CD14-positive monocyte (primary cell): ENCODE measurements around the gene RBMS3. TPM values are rescaled to one million over a fixed set of nuclear protein-coding genes. Genes with fewer than 3 reads are reported as not detected.

ENCODE experiments used
- DNase-seq, 3 donors: peaks; one replicate each; pipeline ENCODE4 v3.0.0-alpha.2; 2011 to 2022
- H2AFZ ChIP-seq: 2 replicates; pipeline ENCODE4 v1.6.0; 2012; ENCODE audit warnings: mild to moderate bottlenecking, low read depth, low read length, inconsistent platforms; ENCODE audit not compliant: insufficient read depth, poor library complexity, severe bottlenecking
- H3K27ac ChIP-seq, 2 donors: 1 replicate in 1 of 2; 2 replicates in 1 of 2; pipeline ENCODE4 v1.5.1; 2012 to 2013; ENCODE audit warnings: low read length in 2 of 2, control low read depth in 1 of 2, inconsistent platforms in 1 of 2, low read depth in 1 of 2, mild to moderate bottlenecking in 1 of 2
- H3K27me3 ChIP-seq, 2 donors: one replicate each; pipeline versions ENCODE4 v1.6.0 to v1.6.1; 2011 to 2013; ENCODE audit warnings: low read length in 2 of 2; ENCODE audit not compliant: control insufficient read depth in 2 of 2, insufficient read depth in 2 of 2
- H3K36me3 ChIP-seq, 2 donors: replicated peaks in 1 of 2; 1 replicate in 1 of 2; 2 replicates in 1 of 2; pipeline versions ENCODE4 v1.5.1 to v1.6.1; 2012 to 2013; ENCODE audit warnings: low read length in 2 of 2, control low read depth in 1 of 2, inconsistent platforms in 1 of 2, mild to moderate bottlenecking in 1 of 2; ENCODE audit not compliant: insufficient read depth in 2 of 2, control insufficient read depth in 1 of 2
- H3K4me1 ChIP-seq, 2 donors: 1 replicate in 1 of 2; 2 replicates in 1 of 2; pipeline versions ENCODE4 v1.5.1 to v1.6.1; 2012 to 2013; ENCODE audit warnings: low read length in 2 of 2, control low read depth in 1 of 2, inconsistent platforms in 1 of 2, mild to moderate bottlenecking in 1 of 2, moderate library complexity in 1 of 2; ENCODE audit not compliant: insufficient read depth in 2 of 2, control insufficient read depth in 1 of 2
- H3K4me2 ChIP-seq: replicated peaks from 2 replicates; pipeline ENCODE3; 2012; ENCODE audit warnings: low read length, moderate library complexity, mild to moderate bottlenecking; ENCODE audit not compliant: poor library complexity, severe bottlenecking; ENCODE audit errors: extremely low read depth
- H3K4me3 ChIP-seq, 3 experiments: fragments of 200-600 bp in 1 of 3; sonication (generic) in 1 of 3; replicated peaks in 1 of 3; 1 replicate in 2 of 3; 2 replicates in 1 of 3; pipeline ENCODE4 v1.5.1; 2011 to 2013; ENCODE audit warnings: low read length in 3 of 3, mild to moderate bottlenecking in 3 of 3, control low read depth in 2 of 3, low read depth in 2 of 3, inconsistent platforms in 1 of 3, moderate library complexity in 1 of 3
- H3K79me2 ChIP-seq: 2 replicates; pipeline ENCODE4 v1.6.0; 2012; ENCODE audit warnings: mild to moderate bottlenecking, control low read depth, inconsistent platforms, low read length, moderate library complexity; ENCODE audit not compliant: insufficient read depth
- H3K9ac ChIP-seq: 2 replicates; pipeline ENCODE4 v1.6.0; 2017; ENCODE audit warnings: low read length, mild to moderate bottlenecking; ENCODE audit not compliant: insufficient read depth, poor library complexity, severe bottlenecking
- H3K9me3 ChIP-seq, 2 donors: replicated peaks in 1 of 2; 1 replicate in 1 of 2; 2 replicates in 1 of 2; pipeline versions ENCODE4 v1.5.1 to v1.6.1; 2012 to 2013; ENCODE audit warnings: low read length in 2 of 2, control low read depth in 1 of 2; ENCODE audit not compliant: control insufficient read depth in 1 of 2, insufficient read depth in 1 of 2
- H4K20me1 ChIP-seq: 2 replicates; pipeline ENCODE4 v1.6.0; 2012; ENCODE audit warnings: mild to moderate bottlenecking, low read length, control low read depth, moderate library complexity; ENCODE audit not compliant: insufficient read depth
- H3K27ac Mint-ChIP-seq, 7 donors: one replicate each; pipeline ENCODE4 v1.8.0; 2020; ENCODE audit warnings: mild to moderate bottlenecking in 7 of 7, mixed read lengths in 7 of 7, moderate library complexity in 6 of 7, inconsistent platforms in 2 of 7
- H3K27me3 Mint-ChIP-seq, 3 donors: one replicate each; pipeline ENCODE4 v1.8.0; 2021 to 2022; ENCODE audit warnings: low read depth in 3 of 3, mild to moderate bottlenecking in 3 of 3, mixed read lengths in 3 of 3, moderate library complexity in 3 of 3, inconsistent platforms in 1 of 3
- H3K36me3 Mint-ChIP-seq, 2 donors: one replicate each; pipeline ENCODE4 v1.8.0; 2020; ENCODE audit warnings: mixed read lengths in 2 of 2, inconsistent platforms in 1 of 2, mild to moderate bottlenecking in 1 of 2
- H3K4me1 Mint-ChIP-seq: one replicate; pipeline ENCODE4 v1.8.0; 2020; ENCODE audit warnings: mild to moderate bottlenecking, mixed read lengths
- H3K4me3 Mint-ChIP-seq, 2 donors: one replicate each; pipeline ENCODE4 v1.8.0; 2020; ENCODE audit warnings: mild to moderate bottlenecking in 2 of 2, mixed read lengths in 2 of 2, moderate library complexity in 1 of 2
- H3K9me3 Mint-ChIP-seq, 7 donors: one replicate each; pipeline ENCODE4 v1.8.0; 2020 to 2022; ENCODE audit warnings: mixed read lengths in 7 of 7, mild to moderate bottlenecking in 6 of 7, moderate library complexity in 6 of 7, inconsistent platforms in 2 of 7
- WGBS: methylation state at CpG from one replicate; pipeline ENCODE4 v1.1.5; 2013; ENCODE audit warnings: missing lambda C conversion rate; ENCODE audit not compliant: insufficient coverage; 5-methylcytosine and 5-hydroxymethylcytosine counted together
- intact Hi-C, 2 donors: fragments of 100-400 bp; cut with micrococcal nuclease; formaldehyde crosslinking; loops; one replicate each; pipeline versions ENCODE4 v1.15.0 to v1.15.1; 2023
- polyA plus RNA-seq, 3 donors: library from polyadenylated mRNA; depleted of rRNA in 1 of 3; unstranded in 2 of 3; stranded (reverse) in 1 of 3; fragments of 300-500 nt in 2 of 3; fragments of >200 nt in 1 of 3; fragmentation: Illumina TruSeq in 2 of 3; gene quantifications; 1 replicate in 2 of 3; 2 replicates in 1 of 3; pipeline ENCODE4 v1.2.3, GENCODE V29; 2012 to 2021
- TF ChIP-seq, protein P1 (sequence below): fragments of 200-600 bp; IDR thresholded peaks from one replicate; pipeline ENCODE4 v1.8.0; 2022; ENCODE audit warnings: antibody characterized with exemption, mild to moderate bottlenecking

The RBMS3 gene
- polyA plus RNA-seq, 3 donors: not detected

DNA sequence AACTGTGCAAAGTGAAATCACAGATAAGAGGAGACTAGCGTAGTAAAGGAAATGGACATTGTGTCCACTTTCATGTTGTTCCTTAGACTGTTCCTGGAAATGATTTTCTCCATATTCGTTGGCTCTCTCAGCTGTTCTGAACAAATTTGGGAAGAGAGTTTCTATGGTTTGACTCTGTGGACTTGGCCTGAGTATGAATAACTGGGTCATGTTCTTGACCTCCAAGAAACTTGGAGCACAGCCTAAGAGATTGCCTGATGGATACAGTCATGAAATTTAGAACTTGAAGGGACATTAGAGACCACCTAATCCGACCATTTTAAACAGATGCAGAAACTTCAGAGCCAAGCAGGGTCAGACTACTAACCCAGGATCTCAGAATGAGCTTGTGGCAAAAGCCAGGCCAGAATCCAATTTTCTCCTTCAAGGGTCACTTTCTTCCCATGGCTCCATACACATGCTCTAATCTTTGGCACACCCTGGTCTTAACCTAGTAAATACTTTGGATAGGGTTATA, 430.4 kb downstream of the RBMS3 start:
- Mint-ChIP-seq H3K36me3 (no peaks in the 10 kb centered on the region), H3K27me3 (peaks cover 0 to 2% (median 0%) of the 10 kb centered on the region in 3 donors), H3K4me3 (no peak overlapping the region), H3K27ac (no peak overlapping the region), H3K4me1 (no peaks in the 10 kb centered on the region), H3K9me3 (peaks cover 0 to 2% (median 0%) of the 10 kb centered on the region in 7 donors)
- TF ChIP-seq, protein P1, sequence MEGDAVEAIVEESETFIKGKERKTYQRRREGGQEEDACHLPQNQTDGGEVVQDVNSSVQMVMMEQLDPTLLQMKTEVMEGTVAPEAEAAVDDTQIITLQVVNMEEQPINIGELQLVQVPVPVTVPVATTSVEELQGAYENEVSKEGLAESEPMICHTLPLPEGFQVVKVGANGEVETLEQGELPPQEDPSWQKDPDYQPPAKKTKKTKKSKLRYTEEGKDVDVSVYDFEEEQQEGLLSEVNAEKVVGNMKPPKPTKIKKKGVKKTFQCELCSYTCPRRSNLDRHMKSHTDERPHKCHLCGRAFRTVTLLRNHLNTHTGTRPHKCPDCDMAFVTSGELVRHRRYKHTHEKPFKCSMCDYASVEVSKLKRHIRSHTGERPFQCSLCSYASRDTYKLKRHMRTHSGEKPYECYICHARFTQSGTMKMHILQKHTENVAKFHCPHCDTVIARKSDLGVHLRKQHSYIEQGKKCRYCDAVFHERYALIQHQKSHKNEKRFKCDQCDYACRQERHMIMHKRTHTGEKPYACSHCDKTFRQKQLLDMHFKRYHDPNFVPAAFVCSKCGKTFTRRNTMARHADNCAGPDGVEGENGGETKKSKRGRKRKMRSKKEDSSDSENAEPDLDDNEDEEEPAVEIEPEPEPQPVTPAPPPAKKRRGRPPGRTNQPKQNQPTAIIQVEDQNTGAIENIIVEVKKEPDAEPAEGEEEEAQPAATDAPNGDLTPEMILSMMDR: no peak
- Histone ChIP-seq H4K20me1 (no peaks in the 10 kb centered on the region), H3K36me3 (no peaks in the 10 kb centered on the region), H3K9ac (no peak overlapping the region), H2AFZ (no peak overlapping the region), H3K4me3 (no peak overlapping the region), H3K27ac (no peak overlapping the region), H3K27me3 (no peaks in the 10 kb centered on the region), H3K4me1 (no peaks in the 10 kb centered on the region), H3K9me3 (no peaks in the 10 kb centered on the region), H3K4me2 (no peak overlapping the region), H3K79me2 (no peaks in the 10 kb centered on the region)
- no peak for DNase-seq
- WGBS: 58% methylated on average over 3 of the region's 3 CpGs
- intact Hi-C loops: no loop called here

DNA sequence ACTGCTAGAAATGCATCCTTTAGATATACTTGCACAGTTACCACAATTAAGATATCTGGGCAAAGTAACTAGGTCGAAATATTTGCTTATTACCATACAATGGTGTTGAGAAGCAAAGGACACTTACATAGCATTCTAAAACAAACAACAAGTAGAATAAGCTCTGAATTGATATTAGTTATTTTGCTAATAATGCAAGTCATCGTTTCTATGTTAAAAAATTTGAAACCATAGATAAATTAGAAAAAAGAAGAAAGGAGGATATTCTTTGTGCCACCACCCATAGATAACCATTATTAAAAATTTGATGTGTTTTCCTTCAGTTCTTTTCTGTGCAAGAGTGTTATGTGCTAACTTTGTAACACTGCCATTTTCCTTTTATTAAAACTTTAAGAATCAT, 435.3 kb downstream of the RBMS3 start:
- H3K9me3 Mint-ChIP-seq: peaks cover 0 to 4% (median 0%) of the 10 kb centered on the region in 7 donors

More for the DNA sequence above, 435.3 kb downstream of the RBMS3 start:
- TF ChIP-seq, protein P1: no peak
- no peaks in the 10 kb centered on the region for H3K36me3 ChIP-seq
- H3K27me3 ChIP-seq: no peaks in the 10 kb centered on the region
- no peaks in the 10 kb centered on the region for H3K9me3 ChIP-seq
- DNase-seq: no peak
- no peak overlapping the region for H3K4me3 Mint-ChIP-seq
- H3K9ac ChIP-seq: no peak overlapping the region
- H4K20me1 ChIP-seq: no peaks in the 10 kb centered on the region
- intact Hi-C loops: no loop called here
- H3K27ac ChIP-seq: no peak overlapping the region
- H2AFZ ChIP-seq: no peak overlapping the region
- no peaks in the 10 kb centered on the region for H3K36me3 Mint-ChIP-seq
- no peak overlapping the region for H3K4me3 ChIP-seq
- no peak overlapping the region for H3K4me2 ChIP-seq
- WGBS: no CpG with 5 or more reads among the region's 2 CpGs
- peaks cover 0 to 2% (median 2%) of the 10 kb centered on the region in 3 donors for H3K27me3 Mint-ChIP-seq
- H3K27ac Mint-ChIP-seq: no peak overlapping the region
- H3K4me1 Mint-ChIP-seq: no peaks in the 10 kb centered on the region
- no peaks in the 10 kb centered on the region for H3K79me2 ChIP-seq
- no peaks in the 10 kb centered on the region for H3K4me1 ChIP-seq
